Amygdala (tissue), 56 donors: Measurements from ENCODE around the gene C5.
A peak's percentile ranks its signal among the peaks of the same experiment; 100 is the strongest.
"Not testable (repeated sequence)": the region's sequence is repeated elsewhere in the genome, so short reads cannot be mapped to it uniquely, and the experiment has no call there.

Experiments used
- DNase-seq, 56 donors: peaks; one replicate each; lab custom pipeline; 2025; lab: John Stamatoyannopoulos, UW

Gene C5

DNA sequence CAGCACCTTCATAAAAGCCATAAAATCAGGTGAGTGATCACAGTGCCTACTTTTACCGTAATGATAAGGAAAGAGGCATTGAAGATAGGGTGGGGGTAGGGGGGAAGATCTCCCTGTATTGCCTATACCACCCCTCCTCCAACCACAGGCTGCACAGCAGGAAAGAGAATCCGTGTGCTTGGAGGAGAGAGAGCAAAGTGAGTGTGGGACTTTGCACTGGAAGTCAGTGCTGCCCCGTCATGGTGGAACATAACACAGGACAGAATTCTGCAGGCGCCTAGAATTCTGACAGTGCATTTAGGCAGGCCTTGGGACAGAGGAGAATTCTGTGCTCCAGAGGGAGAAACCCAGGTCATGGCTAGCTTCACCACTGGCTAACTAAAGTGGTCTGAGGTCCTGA, 3.5 kb upstream of the C5 start:
- DNase-seq: no peak

DNA sequence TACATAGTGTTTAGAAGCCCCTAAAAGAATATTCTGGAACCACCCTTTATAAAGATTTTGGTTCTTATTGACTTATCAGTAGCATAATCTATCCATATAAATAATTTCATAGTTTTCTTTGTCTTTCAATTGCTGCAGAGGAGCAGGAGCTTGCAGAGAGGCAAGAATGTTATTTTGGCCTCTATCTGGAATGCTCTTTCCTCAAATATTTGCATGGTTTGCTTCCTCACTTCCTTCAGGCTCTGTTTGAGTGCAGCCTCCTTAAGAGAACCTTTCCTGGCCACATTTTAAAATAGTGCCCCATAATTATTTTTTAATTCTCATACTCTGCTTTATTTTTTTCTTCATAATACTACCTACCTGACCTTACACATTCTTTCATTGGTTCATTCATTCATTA, 1.5 kb downstream of the C5 start:
- no peak for DNase-seq

DNA sequence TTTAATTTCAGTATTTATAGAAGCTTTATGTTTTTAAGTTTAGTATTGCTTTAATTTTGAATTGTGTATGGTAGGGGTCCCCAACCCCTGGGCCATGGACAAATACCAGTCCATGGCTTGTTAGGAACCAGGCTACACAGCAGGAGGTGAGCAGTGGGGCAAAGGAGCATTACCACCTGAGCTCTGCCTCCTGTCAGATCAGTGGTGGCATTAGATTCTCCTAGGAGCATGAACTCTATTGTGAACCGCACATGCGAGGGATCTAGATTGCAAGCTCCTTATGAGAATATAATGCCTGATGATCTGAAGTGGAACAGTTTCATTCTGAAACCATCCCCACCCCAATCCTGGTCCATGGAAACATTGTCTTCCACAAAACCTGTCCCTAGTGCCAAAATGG, 1.9 kb downstream of the C5 start:
- DNase-seq: no peak

DNA sequence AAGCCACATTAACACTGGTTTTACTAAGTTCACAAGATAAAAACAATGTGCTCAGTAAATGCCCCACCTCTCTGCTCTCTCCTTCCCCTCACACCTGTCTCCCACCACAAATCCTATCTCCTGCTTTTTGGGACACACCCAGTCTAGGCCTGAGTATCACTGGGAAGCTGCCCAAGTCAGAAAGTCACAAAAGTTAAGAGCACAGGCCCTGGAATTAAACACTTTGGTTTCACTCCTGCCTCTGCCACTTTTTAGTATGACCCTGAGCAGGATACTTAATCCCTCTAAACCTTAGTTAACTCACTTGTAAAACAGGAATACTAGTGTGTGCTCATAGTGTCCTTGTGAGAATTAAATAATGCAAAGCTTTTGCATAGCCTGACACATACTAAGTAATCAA, 11.3 kb downstream of the C5 start:
- no peak for DNase-seq

DNA sequence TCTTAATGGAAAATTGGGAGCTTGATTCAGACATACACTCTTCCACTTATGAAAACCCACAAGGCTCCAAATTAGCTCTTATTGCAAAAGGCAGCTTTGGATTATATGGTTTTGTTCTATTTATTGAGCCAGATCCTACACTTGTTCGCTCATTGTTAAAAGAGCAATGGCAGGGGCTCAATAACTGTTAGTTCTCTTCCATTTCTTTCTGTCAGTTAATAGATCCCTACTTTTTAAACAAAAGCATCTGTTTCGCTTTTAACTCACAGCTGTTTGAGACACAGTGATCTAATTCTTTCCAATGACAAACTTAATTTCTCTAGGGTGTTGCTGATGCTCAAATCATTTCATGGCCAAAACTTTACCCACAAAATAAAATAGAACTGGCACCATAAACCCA, 11.7 kb downstream of the C5 start:
- no peak for DNase-seq

DNA sequence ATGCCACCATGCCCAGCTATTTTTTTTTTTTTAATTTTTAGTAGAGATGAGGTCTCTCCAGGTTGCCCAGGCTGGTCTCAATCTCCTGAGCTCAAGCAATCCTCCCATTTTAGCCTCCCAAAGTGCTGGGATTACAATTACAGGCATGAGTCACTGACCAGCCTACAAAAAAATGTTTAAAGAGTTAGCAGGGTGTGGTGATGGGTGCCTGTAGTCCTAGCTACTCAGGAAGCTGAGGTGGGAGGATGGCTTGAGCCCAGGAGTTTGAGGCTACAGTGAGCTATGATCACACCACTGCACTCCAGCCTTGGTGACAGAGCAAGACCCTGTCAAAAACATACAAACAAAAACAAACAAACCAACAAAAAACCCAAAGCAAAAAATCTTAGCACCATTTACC, 14.4 kb downstream of the C5 start:
- DNase-seq: not testable (repeated sequence)

DNA sequence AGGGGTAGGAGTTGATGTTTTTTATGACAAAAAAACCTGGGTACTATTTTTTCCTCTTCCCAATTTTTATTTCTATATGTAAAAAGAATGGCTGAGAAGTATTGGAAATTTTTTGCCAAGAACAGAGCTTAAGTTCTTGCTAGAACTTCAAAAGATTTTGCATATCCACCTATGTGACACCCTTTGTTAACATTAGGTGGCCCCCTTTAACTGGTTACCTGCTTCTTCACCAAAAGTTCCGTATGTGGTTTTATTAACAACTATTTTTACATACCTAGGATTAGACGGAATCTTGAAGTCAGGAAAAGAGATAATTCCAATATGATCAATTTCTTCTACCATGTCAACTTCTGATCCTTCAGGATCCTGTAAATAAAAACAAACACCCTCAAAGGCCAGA, 15.5 kb downstream of the C5 start:
- DNase-seq: no peak

DNA sequence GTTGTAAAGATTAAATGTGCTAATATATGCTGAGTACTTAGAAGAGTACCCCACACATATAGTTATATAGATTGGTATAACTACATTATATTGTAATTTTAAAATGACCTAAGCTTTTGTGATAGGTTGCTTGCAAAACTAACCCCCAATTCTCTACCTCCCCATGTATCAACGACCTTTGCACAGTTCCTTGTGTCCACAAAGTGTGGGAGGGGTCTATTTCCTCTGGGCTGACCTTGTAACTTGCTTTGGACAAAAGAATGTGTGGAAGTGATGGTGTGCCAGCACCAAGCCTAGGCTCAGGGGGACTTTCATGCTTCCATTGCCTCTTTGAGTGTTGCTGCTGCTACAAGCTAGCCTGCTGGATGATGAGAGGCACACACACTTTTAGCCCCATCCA, 20.6 kb downstream of the C5 start:
- DNase-seq: no peak

DNA sequence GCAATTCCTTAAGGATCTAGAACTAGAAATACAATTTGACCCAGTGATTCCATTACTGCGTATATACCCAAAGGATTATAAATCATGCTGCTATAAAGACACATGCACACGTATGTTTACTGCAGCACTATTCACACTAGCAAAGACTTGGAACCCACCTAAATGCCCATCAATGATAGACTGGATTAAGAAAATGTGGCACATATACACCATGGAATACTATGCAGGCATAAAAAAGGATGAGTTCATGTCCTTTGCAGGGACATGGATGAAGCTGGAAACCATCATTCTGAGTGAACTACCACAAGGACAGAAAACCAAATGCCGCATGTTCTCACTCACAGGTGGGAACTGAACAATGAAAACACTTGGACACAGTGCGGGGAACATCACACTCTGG, 21.8 kb downstream of the C5 start:
- DNase-seq: not testable (repeated sequence)

DNA sequence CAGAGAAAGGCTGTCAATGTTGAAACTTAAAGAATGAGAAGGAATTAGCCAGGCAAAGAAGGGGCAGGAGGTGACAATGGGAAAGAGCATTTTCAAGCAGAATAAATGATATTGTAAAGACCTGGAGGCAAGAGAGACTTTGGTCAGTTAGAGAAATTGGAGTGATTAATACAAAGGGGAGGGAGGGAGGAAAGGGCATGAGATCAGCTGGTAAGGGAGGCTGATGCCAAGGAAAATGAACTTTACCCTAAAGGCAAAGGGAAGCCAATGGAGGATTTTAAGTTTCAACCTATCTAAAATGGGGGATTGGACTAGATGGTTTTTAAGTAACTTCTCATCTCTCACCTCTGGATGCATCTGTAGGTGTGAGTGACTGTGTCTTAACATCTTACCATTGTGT, 23.3 kb downstream of the C5 start:
- DNase-seq: no peak

DNA sequence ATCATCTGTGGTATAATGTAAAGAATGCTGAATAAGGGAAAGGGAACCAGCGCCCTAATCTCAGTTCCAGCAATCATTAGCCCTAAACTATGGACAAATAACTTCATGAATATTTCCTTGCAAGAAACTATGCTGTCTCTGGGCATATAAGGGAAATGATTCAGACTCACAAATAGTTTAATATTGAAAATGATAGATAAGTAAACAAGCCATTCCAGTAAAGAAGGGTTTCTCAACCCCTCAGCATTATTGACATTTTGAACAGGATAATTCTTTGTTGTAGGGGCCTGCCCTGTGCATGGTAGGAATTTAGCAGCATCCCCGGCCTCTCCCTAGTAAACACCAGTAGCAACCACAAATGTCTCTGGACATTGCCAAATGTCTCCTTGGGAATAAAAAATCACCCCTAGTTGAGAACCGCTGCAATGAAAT, 23.8 kb downstream of the C5 start:
- DNase-seq: no peak

DNA sequence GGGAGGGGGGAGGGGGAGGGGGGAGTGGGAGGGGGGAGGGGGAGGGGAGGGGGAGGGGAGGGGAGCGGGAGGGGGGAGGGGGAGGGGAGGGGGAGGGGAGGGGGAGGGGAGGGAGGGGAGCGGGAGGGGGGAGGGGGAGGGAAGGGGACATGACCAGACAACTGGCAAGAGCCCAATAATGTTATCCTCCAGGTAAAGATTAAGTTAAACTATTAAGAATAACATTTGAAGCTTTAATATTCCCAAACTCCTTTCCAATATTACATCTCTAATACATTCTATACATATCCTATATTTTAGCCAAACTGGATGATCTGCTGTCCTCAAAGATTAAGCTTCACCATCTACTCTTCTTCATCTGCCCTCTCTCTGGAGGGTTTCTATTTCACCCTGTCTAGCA, 25.8 kb downstream of the C5 start:
- no peak for DNase-seq

DNA sequence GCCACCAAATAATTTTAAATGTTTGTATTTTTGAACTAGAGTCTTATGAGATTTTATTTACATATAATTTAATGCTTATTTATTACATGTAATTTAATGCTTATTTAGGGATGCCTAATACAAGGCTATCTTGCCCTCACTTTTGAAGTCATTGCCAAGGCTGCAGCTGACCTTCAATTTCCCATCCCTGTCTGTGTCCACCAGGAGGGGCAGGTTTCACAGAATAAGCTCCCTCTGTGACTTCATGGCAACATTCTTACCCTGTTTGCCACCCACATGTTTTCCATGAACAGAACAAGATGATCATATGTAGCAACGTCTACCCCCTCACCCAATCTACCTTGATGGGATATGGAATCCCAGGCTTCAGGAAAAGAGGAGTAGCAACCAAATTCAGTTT, 27.0 kb downstream of the C5 start:
- no peak for DNase-seq

DNA sequence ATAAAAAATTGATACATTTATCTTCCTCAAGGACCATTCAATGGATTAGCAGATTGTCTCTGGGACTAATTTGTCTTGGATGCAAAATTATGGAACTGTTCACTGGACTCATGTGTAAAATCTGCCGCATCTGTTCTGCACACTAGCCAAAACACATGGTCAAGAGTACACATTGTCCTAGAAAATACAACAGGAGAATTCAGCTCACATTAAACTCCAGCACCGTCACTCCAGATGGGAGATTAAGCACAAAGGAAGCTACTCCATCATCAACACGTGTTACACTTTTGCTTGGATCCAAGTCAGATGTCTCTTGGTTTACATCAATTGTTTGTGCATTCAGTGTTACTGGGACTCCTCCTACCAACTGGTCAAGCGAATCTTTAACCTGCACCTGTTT, 28.8 kb downstream of the C5 start:
- DNase-seq: peak in 8 of 56 donors; percentile 1 to 15 (median 5)

DNA sequence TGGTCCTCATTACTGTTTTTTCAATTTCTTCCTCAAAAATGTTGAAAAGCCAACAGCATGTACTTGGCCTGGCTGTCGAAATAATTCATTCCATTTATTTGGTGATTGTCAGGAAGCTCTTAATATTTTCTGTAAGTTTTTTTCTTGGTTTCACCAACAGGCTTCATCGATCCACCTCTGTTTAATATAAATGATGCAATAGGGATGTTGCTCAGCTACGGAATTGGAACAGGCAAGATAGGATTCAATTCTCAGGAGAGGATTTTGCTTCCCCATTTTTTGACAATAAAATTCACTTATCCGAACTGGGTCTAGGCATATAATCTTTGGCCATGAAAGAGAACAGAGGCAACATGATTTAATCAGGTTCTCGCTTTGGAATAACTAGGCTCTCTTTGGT, 30.8 kb downstream of the C5 start:
- DNase-seq: no peak

DNA sequence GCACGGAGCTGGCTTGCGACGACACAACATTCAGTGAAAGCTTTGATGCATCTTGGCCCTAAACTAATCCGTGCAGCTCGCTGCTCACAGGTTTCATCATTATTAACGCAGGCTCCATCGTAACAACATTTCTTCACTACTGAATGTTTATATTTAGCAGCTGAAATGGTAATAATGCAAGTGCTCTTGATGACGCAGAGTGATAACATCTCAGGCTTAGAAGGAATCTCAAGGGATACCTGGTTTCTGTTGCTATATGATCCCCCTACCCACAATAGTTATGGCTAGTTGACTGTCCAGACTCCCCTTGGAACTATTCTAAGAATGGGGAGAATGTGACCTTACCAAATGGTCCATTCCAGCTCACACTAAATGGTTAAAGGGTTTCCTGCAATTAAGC, 36.2 kb downstream of the C5 start:
- no peak for DNase-seq

DNA sequence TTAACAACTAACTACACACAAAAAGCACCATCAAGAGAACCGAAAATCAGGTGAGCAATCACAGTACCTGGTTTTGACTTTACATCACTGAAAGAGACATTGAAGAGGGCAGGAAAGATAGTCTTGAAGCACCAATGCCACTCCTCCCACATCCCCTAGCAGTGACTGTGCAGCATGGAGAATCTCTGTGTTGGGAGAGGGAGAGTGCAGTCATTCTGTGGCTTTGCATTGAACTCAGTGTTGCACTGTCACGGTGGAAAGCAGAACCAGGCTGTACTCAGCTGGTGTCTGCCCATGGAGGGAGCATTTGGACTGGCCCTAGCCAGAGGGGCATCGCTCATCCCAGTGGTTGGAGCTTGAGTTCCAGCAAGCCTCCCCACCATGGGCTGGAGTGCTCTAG, 40.4 kb downstream of the C5 start:
- DNase-seq: no peak

DNA sequence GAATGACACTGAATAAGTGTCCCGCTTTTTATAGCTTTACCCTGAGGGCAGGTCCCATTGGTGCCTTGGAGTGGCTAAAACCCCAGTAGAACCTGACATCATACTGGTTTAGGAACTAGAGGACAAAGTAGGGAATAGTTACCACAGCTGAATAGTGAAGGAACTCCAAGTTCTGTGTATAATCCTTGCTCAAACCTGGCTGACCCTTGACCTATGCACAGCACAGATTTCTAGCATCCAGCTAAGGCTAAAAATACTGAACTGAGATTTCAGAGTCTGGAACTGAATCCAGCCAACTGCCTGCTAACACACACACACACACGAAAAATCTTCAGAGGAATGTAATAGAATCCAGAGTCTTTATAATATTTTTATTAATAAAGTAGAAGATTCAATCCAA, 50.8 kb downstream of the C5 start:
- no peak for DNase-seq

DNA sequence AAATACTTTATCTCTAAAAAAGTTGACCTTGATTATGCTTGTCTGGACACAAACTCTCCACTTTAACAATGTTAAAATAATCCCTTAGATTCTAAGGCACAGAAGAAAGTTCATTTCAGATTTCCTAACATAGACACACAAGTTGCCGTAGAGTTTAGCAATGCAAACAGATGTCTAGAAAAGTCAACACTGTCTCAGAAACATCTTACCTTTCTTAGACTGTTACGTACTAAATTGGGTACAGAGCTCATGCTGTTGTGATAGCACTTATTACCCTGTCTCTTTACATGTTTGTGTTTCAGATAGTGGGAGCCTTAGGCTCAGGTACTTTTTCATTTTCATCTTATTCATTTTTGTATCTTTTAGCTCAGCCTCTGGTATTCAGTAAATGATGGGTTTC, 52.0 kb downstream of the C5 start:
- DNase-seq: no peak

DNA sequence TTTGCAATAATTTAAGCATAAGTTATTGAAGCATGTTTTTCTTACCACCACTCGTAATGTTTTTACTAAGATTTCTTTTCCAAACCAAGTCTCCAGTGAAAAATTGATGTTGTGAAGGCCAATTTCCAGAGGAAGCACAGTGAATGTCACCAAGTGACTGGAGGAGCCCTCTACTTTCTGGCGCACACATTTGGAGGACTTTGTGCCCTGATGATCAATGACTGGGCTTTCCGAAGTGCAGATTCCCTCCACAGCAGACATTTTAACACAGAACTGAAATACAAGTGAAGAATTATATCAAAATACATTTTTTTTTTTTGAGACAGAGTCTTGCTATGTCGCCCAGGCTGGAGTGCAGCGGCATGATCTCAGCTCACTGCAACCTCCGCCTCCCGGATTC, 52.6 kb downstream of the C5 start:
- DNase-seq: no peak

DNA sequence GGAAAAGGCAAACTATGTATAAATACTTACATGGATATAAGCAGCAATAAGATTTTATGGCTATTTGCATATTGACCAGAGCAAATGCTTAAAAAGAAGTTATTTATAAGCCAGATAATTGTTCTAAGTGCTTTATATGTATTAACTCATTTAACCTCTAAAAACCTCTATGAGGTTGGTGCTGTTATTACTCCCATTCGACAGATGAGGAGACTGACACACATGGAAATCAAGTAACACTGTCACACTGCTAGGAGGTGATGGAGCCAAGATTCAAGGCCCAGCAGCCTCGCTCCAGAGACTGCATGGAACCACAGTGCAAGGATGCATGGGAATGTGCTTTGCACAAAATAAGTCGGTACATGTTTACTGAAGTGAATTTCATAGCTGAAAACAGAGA, 53.7 kb downstream of the C5 start:
- no peak for DNase-seq

DNA sequence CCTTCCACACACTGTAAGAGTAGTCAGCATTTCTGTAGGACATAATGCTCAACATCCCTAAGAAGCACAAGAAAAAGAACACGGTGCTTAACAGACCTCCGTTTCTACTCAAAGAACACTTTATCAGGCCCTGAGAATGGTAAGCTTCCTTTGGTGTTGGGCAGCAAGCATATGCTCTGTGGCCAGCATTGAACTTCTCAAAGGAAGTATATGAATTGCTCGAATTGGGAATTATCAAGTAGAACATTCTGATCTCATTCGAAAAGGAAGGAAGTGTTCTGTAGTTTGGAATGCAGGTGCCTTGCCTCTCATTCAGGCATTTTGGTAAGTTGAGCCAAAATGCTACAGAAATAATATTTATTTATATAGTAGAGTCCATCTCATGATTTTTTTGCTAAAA, 61.0 kb downstream of the C5 start:
- DNase-seq: no peak

DNA sequence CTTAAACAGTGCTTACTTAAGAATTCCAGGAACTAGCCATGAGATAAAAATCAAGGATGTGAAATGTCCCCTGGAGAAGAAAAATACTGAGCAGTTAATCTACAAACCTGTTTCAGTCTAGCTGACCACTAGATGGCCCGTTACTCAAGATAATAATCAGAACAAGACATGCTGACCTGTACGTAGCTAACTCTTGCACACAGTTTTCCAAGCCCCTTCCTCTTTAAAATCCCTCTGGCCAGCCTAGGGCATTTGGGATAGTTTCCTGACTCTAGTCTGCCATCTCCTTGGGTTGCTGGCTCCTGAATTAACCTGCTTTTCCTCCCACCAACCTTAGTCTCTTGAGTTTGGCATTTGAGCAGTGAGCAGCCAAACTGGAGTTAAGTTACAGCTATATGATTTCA, 64.3 kb downstream of the C5 start:
- peak in 2 of 56 donors; percentile 2 to 4 for DNase-seq

DNA sequence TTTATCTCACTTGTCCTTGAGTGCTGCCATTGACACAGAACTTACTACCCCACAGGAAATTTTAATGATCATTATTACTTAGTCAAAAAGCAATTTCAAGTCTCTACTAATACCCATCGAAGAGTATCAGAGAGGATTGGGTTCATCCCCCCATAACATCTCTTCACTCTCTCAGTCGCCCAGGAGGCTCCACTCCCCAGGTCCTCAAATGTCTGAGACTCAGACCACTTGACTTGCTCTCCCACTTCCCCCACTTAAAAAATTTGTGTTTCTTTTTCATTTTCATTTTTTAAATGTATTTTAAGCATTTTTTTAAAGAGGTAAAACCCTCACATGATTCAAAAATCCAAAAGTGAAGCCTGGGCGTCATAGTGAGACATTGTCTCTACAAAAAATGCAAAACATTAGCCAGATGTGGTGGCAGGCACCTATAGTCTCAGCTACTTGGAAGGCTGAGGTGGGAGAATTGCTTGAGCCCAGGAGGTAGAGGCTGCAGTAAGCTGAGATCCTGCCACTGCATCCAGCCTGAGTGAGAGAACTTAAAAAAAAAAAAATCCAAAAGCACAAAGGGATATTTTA, 66.7 kb downstream of the C5 start:
- no peak for DNase-seq
